GM12891 (cell line): ENCODE measurements around the gene NEK11.

ENCODE experiments used
- DNase-seq: peaks from one replicate; pipeline ENCODE4 v3.0.0; 2011; ENCODE audit warnings: low spot score; ENCODE audit not compliant: insufficient read length
- FAIRE-seq: peaks from 2 replicates; lab custom pipeline; 2011; peaks lifted over from hg19 to GRCh38; lab: Jason Lieb, UNC
- PAX5 ChIP-seq: IDR thresholded peaks from 2 replicates; pipeline ENCODE4 v1.6.1; 2011; ENCODE audit warnings: low read length, moderate library complexity, mild to moderate bottlenecking; ENCODE audit not compliant: insufficient read depth, severe bottlenecking
- POLR2A ChIP-seq: IDR thresholded peaks from 2 replicates; pipeline ENCODE4 v1.6.1; 2011; ENCODE audit warnings: low read depth, low read length, control low read depth
- POLR2AphosphoS5 ChIP-seq: IDR thresholded peaks from 2 replicates; pipeline ENCODE4 v1.6.1; 2011; ENCODE audit warnings: low read depth, low read length, control low read depth
- POU2F2 ChIP-seq: IDR thresholded peaks from 2 replicates; pipeline ENCODE4 v1.6.1; 2011; ENCODE audit warnings: low read depth, mild to moderate bottlenecking, control low read depth, low read length, moderate library complexity
- SPI1 ChIP-seq: IDR thresholded peaks from 2 replicates; pipeline ENCODE4 v1.6.1; 2011; ENCODE audit warnings: low read depth, low read length, control low read depth
- TAF1 ChIP-seq: IDR thresholded peaks from 2 replicates; pipeline ENCODE4 v1.6.1; 2011; ENCODE audit warnings: low read depth, low read length, control low read depth

Gene NEK11

DNA sequence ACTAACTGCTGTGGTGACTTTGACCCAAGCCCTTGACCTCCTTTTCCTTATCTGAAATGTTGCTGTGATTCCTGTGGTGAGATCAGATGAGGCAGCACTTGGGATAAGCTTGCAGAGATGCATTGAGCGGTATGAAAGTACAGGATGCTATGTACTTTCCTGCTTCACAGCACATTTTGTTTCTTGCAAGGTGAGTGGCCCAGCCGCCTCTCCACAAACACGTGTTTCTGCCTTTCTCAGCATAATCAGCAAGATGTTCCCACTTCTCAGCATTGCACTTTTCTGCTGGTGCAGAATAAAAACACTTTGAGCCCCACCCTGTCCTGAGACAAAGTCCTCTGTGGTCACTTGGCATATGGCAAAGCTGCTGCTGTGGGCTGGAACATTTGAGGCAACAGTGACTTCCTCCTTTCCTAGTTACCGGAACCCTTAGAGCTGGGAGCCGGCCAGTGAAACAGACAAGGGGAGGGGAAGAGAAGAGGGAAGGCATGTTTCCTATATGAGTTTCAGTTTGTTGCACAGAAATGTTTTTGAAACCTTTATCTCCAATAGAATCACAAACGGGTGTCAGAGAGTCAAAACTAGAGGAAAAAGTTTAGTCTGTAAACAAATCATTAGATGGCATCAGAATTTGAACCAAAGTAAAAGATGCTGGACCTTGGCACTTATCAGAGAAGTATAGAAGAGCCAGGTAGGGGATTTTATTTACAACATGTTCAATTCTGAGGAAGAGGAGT, 359.9 kb downstream of the NEK11 start:
- DNase-seq (no peak), FAIRE-seq (no peak)
- TF ChIP-seq TAF1: no peak
- no peak for TF ChIP-seq SPI1
- TF ChIP-seq POLR2A: no peak
- TF ChIP-seq POLR2AphosphoS5: no peak
- no peak for TF ChIP-seq PAX5
- TF ChIP-seq POU2F2: no peak

DNA sequence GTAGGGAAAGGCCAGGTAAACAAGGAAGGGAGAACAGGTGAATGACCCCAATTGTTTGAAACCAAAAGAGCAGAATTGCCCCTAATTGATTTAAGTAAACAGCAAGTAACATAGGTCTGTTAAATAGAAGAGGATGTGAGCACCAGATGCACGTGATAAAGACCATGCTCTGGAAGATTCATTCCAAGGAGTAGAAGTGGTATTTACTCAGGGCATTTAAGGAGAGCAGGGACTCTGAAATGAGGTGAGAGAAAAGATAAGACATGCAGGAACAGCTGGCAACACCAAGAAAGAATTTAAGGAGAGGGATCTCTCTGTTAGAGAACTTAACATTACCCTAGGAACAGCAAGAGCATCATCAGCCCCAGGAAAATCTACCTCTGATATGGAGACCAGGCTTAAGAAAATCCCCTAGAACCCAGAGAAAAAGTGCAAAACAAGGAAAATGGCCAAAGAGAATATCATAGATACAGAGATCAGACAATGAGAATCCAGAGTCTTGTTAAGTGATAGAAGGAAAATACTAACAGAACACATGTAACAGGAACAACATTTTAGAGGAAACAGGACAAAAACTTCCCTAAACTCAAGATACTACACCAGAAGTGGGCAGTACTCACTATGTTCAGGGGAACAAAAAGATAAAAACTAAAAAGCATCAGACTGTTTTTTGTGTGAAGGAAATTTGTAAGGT, 361.3 kb downstream of the NEK11 start:
- no peak for FAIRE-seq
- no peak for DNase-seq
- TF ChIP-seq POU2F2 (no peak), PAX5 (no peak), POLR2A (no peak), POLR2AphosphoS5 (no peak), TAF1 (no peak), SPI1 (no peak)

- TF ChIP-seq POU2F2 (no peak), POLR2A (no peak), POLR2AphosphoS5 (no peak), TAF1 (no peak), PAX5 (no peak), SPI1 (no peak)
- no peak for FAIRE-seq
- DNase-seq: no peak
Measured at GRCh38 chr3:131388490-131388799, 361.8 kb downstream of the NEK11 start.

DNA sequence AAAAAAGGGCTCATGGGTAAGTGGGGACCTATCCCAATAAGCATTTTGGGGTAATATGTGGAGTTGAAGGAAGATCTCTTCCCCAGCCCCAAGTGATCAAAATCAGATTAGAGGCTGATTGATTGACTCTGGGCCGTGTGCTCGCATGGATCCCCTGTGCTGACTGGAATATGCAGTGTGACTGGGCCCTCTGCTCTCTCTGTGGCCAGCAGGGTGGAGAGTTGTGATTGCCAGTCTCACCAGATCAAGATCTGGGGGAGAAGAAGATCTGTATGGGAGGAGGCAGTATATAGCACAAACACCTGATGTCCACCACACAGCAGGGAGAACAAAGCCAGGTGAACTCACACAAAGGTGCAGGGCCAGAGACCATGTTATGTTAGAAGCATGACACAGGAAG, 363.7 kb downstream of the NEK11 start:
- DNase-seq: no peak

DNA sequence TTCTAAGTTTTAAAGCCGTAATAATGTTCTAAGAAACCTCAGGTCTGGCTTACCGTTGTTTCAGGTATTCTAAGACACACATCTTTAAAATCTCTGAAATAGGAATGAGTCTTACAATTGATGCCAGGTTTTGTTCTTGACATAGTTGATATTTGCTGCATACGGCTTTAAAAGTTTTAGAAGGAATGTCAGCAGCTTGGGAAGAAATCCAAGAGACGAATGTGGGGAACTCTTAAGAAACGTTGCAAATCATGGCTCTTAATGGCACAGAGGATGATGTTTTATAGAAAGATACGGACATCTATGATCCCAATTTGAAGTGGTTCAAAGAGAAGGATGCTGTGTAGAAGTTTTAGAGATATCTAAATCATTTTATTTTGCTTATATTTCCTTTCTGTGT, 366.4 kb downstream of the NEK11 start:
- DNase-seq: no peak
- no peak for FAIRE-seq
- TF ChIP-seq TAF1 (no peak), POU2F2 (no peak), POLR2A (no peak), SPI1 (no peak), PAX5 (no peak), POLR2AphosphoS5 (no peak)

More for the DNA sequence above, 363.7 kb downstream of the NEK11 start:
- no peak for TF ChIP-seq SPI1
- TF ChIP-seq POU2F2: no peak
- no peak for TF ChIP-seq POLR2AphosphoS5
- no peak for TF ChIP-seq TAF1
- TF ChIP-seq PAX5: no peak
- TF ChIP-seq POLR2A: no peak
- FAIRE-seq: no peak

- DNase-seq: no peak
- no peak for FAIRE-seq
- TF ChIP-seq SPI1: no peak
- TF ChIP-seq PAX5: no peak
- TF ChIP-seq POU2F2: no peak
- TF ChIP-seq TAF1: no peak
- TF ChIP-seq POLR2AphosphoS5: no peak
- no peak for TF ChIP-seq POLR2A
Measured at GRCh38 chr3:131393868-131394267, 367.2 kb downstream of the NEK11 start.

GRCh38 chr3:131394400-131394799, 367.7 kb downstream of the NEK11 start:
- FAIRE-seq: no peak
- DNase-seq: no peak
- no peak for TF ChIP-seq POLR2AphosphoS5
- TF ChIP-seq PAX5: no peak
- TF ChIP-seq POLR2A: no peak
- no peak for TF ChIP-seq TAF1
- TF ChIP-seq POU2F2: no peak
- no peak for TF ChIP-seq SPI1

- DNase-seq (no peak), FAIRE-seq (no peak)
- TF ChIP-seq TAF1: no peak
- no peak for TF ChIP-seq POLR2A
- TF ChIP-seq POLR2AphosphoS5: no peak
- TF ChIP-seq PAX5: no peak
- no peak for TF ChIP-seq POU2F2
- TF ChIP-seq SPI1: no peak
Measured at GRCh38 chr3:131396170-131396569, 369.5 kb downstream of the NEK11 start.

- no peak for DNase-seq
- no peak for TF ChIP-seq TAF1
- TF ChIP-seq POLR2A: no peak
- no peak for TF ChIP-seq SPI1
- no peak for TF ChIP-seq POLR2AphosphoS5
- no peak for TF ChIP-seq POU2F2
- TF ChIP-seq PAX5: no peak
- FAIRE-seq: no peak
Measured at GRCh38 chr3:131397889-131398288, 371.2 kb downstream of the NEK11 start.
